ENCODE results near the gene ADGRG3.

ADGRG3 gene

GRCh38 chr16:57648581-57649442, 19.3 kb upstream of the ADGRG3 start:
- H3K79me2 ChIP-seq (ENCODE audit: insufficient read depth, low read length), result no peaks in the 10 kb centered on the region
- H3K27me3 ChIP-seq (ENCODE audit: insufficient read depth, low read length, poor library complexity), result no peaks in the 10 kb centered on the region
- DNase-seq, result peak; percentile 88
- no peaks in the 10 kb centered on the region for H3K36me3 ChIP-seq (ENCODE audit: insufficient read depth, low read length)
- no peak overlapping the region for H3K4me2 ChIP-seq (ENCODE audit: insufficient read depth, low read length)
- no peak overlapping the region for H3K9ac ChIP-seq (ENCODE audit: low read depth, low read length)
- H3K27ac ChIP-seq (ENCODE audit: low read length), result peak overlapping the region; percentile 55
- H3K9me3 ChIP-seq (ENCODE audit: insufficient read depth, low read length, severe bottlenecking), result no peaks in the 10 kb centered on the region
- no peak for TF ChIP-seq EZH2 (IDR thresholded peaks at IDR 0.05; ENCODE audit: borderline replicate concordance, low read depth, low read length, severe bottlenecking)
- TF ChIP-seq, protein P1, sequence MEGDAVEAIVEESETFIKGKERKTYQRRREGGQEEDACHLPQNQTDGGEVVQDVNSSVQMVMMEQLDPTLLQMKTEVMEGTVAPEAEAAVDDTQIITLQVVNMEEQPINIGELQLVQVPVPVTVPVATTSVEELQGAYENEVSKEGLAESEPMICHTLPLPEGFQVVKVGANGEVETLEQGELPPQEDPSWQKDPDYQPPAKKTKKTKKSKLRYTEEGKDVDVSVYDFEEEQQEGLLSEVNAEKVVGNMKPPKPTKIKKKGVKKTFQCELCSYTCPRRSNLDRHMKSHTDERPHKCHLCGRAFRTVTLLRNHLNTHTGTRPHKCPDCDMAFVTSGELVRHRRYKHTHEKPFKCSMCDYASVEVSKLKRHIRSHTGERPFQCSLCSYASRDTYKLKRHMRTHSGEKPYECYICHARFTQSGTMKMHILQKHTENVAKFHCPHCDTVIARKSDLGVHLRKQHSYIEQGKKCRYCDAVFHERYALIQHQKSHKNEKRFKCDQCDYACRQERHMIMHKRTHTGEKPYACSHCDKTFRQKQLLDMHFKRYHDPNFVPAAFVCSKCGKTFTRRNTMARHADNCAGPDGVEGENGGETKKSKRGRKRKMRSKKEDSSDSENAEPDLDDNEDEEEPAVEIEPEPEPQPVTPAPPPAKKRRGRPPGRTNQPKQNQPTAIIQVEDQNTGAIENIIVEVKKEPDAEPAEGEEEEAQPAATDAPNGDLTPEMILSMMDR (IDR thresholded peaks at IDR 0.05; ENCODE audit: borderline replicate concordance, extremely low read depth, low read length, poor library complexity, severe bottlenecking), result peak; percentile 100
- no peaks in the 10 kb centered on the region for H4K20me1 ChIP-seq (ENCODE audit: insufficient read depth, low read length)
- no peak overlapping the region for H3K4me3 ChIP-seq (ENCODE audit: low read depth in 1 of 2, low read length in 2 of 2)
- peak; percentile 70 for ATAC-seq (ENCODE audit: insufficient read depth, low read depth)
- H2AFZ ChIP-seq (ENCODE audit: low read depth, low read length), result peak overlapping the region; percentile 28; the same call in 1 of the 2 replicates
- peaks cover 44% of the 10 kb centered on the region for H3K4me1 ChIP-seq (ENCODE audit: insufficient read depth, low read length)

DNA sequence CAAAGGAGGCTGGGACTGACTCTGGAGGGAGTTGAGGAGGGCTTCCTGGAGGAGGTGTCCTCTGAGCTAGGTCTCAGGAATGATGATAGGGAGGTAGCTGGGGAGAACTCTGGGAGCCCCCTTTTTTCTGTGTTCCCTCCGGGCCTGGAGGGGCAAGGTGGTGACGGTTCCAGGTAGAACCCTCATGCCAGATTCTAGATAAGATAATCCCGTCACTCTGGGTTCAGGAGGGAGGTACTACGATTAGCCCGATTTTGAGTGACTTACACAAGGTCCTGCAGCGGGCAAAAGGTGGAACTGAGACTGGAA, 18.7 kb upstream of the ADGRG3 start:
- Histone ChIP-seq H3K4me2 (ENCODE audit: insufficient read depth, low read length) (no peak overlapping the region), H4K20me1 (ENCODE audit: insufficient read depth, low read length) (no peaks in the 10 kb centered on the region), H3K27me3 (ENCODE audit: insufficient read depth, low read length, poor library complexity) (no peaks in the 10 kb centered on the region), H3K4me1 (ENCODE audit: insufficient read depth, low read length) (peaks cover 38% of the 10 kb centered on the region), H2AFZ (ENCODE audit: low read depth, low read length) (peak overlapping the region; percentile 28; the same call in 1 of the 2 replicates), H3K9me3 (ENCODE audit: insufficient read depth, low read length, severe bottlenecking) (no peaks in the 10 kb centered on the region), H3K9ac (ENCODE audit: low read depth, low read length) (no peak overlapping the region), H3K36me3 (ENCODE audit: insufficient read depth, low read length) (no peaks in the 10 kb centered on the region), H3K79me2 (ENCODE audit: insufficient read depth, low read length) (no peaks in the 10 kb centered on the region), H3K4me3 (ENCODE audit: low read depth in 1 of 2, low read length in 2 of 2) (no peak overlapping the region), H3K27ac (ENCODE audit: low read length) (no peak overlapping the region)
- TF ChIP-seq EZH2 (IDR thresholded peaks at IDR 0.05; ENCODE audit: borderline replicate concordance, low read depth, low read length, severe bottlenecking), result no peak
- TF ChIP-seq, protein P1 (IDR thresholded peaks at IDR 0.05; ENCODE audit: borderline replicate concordance, extremely low read depth, low read length, poor library complexity, severe bottlenecking), result no peak
- DNase-seq (no peak), ATAC-seq (ENCODE audit: insufficient read depth, low read depth) (no peak; the same call in 2 of the 3 replicates)

- Histone ChIP-seq H3K27me3 (ENCODE audit: insufficient read depth, low read length, poor library complexity) (no peaks in the 10 kb centered on the region), H2AFZ (ENCODE audit: low read depth, low read length) (no peak overlapping the region), H3K27ac (ENCODE audit: low read length) (no peak overlapping the region), H3K36me3 (ENCODE audit: insufficient read depth, low read length) (no peaks in the 10 kb centered on the region), H3K79me2 (ENCODE audit: insufficient read depth, low read length) (no peaks in the 10 kb centered on the region), H3K9me3 (ENCODE audit: insufficient read depth, low read length, severe bottlenecking) (no peaks in the 10 kb centered on the region), H3K4me2 (ENCODE audit: insufficient read depth, low read length) (no peak overlapping the region), H3K4me1 (ENCODE audit: insufficient read depth, low read length) (peaks cover 34% of the 10 kb centered on the region), H4K20me1 (ENCODE audit: insufficient read depth, low read length) (no peaks in the 10 kb centered on the region), H3K9ac (ENCODE audit: low read depth, low read length) (no peak overlapping the region), H3K4me3 (ENCODE audit: low read depth in 1 of 2, low read length in 2 of 2) (no peak overlapping the region)
- TF ChIP-seq, protein P1 (IDR thresholded peaks at IDR 0.05; ENCODE audit: borderline replicate concordance, extremely low read depth, low read length, poor library complexity, severe bottlenecking), result no peak
- no peak for TF ChIP-seq EZH2 (IDR thresholded peaks at IDR 0.05; ENCODE audit: borderline replicate concordance, low read depth, low read length, severe bottlenecking)
- no peak for DNase-seq
- no peak for ATAC-seq (ENCODE audit: insufficient read depth, low read depth)
Observed at GRCh38 chr16:57649846-57650245, 18.3 kb upstream of the ADGRG3 start.
